GM19395 (cell line): ENCODE data around the gene CBS.
"Not testable (repeated sequence)": the region's sequence is repeated elsewhere in the genome, so short reads cannot be mapped to it uniquely, and the experiment has no call there.

Experiments used
- ATAC-seq: cut with Tn5 transposase; IDR thresholded peaks from one replicate; pipeline ENCODE4 v1.9.1; 2021; ENCODE audit warnings: mild to moderate bottlenecking, moderate library complexity; ENCODE audit not compliant: unreplicated experiment

The CBS gene

GRCh38 chr21:43075170-43076022, at the start of gene CBS:
CBS (minus strand) TSS chr21:43075835; CDS start chr21:43072193, 3,642 bp downstream.
- not testable (repeated sequence) for ATAC-seq

- not testable (repeated sequence) for ATAC-seq
Measured at GRCh38 chr21:43115956-43116355, 40.3 kb upstream of the CBS start.

- ATAC-seq = not testable (repeated sequence)
Measured at GRCh38 chr21:43114483-43114882, 38.8 kb upstream of the CBS start.

- ATAC-seq = not testable (repeated sequence)
Measured at GRCh38 chr21:43109006-43109405, 33.4 kb upstream of the CBS start.

- not testable (repeated sequence) for ATAC-seq
Measured at GRCh38 chr21:43108177-43108576, 32.5 kb upstream of the CBS start.

GRCh38 chr21:43107794-43108137, 32.1 kb upstream of the CBS start:
- not testable (repeated sequence) for ATAC-seq

GRCh38 chr21:43106965-43107793, 31.5 kb upstream of the CBS start, which contains the start of gene U2AF1:
U2AF1 (minus strand) TSS chr21:43107570; CDS start chr21:43107494, 76 bp downstream.
- not testable (repeated sequence) for ATAC-seq

- ATAC-seq = not testable (repeated sequence)
Measured at GRCh38 chr21:43104642-43105041, 29.0 kb upstream of the CBS start.

- not testable (repeated sequence) for ATAC-seq
Measured at GRCh38 chr21:43102281-43102680, 26.6 kb upstream of the CBS start.

GRCh38 chr21:43101676-43102075, 26.0 kb upstream of the CBS start:
- ATAC-seq = not testable (repeated sequence)

GRCh38 chr21:43101000-43101399, 25.4 kb upstream of the CBS start:
- ATAC-seq = not testable (repeated sequence)

GRCh38 chr21:43091979-43092614, 16.5 kb upstream of the CBS start:
- not testable (repeated sequence) for ATAC-seq

- not testable (repeated sequence) for ATAC-seq
Measured at GRCh38 chr21:43090947-43091346, 15.3 kb upstream of the CBS start.

- not testable (repeated sequence) for ATAC-seq
Measured at GRCh38 chr21:43089463-43089862, 13.8 kb upstream of the CBS start.

- ATAC-seq = not testable (repeated sequence)
Measured at GRCh38 chr21:43082587-43083300, 7.1 kb upstream of the CBS start.

GRCh38 chr21:43076643-43077042, 1.0 kb upstream of the CBS start:
- ATAC-seq = not testable (repeated sequence)

GRCh38 chr21:43076023-43076637, 495 bp upstream of the CBS start:
- not testable (repeated sequence) for ATAC-seq

GRCh38 chr21:43074401-43075169, 1.1 kb downstream of the CBS start:
- ATAC-seq = not testable (repeated sequence)

- not testable (repeated sequence) for ATAC-seq
Measured at GRCh38 chr21:43072742-43073141, 2.9 kb downstream of the CBS start.
